Caki2 (cell line): Measurements from ENCODE around the gene NR6A1. TPM values are rescaled to one million over a fixed set of nuclear protein-coding genes. Genes with fewer than 3 reads are reported as not detected.

Experiments used
- DNase-seq: peaks from one replicate; pipeline ENCODE4 v3.0.0-alpha.2; 2015; ENCODE audit warnings: low read depth
- in situ Hi-C: cut with HindIII; loops from 2 replicates; pipeline ENCODE4 v1.10.0; 2016; ENCODE audit warnings: low sequenced_read_pairs, low pct_unique_long_range_greater_than_20kb, mixed read lengths
- total RNA-seq: library from RNA; depleted of rRNA; stranded (reverse); fragments of >200 nt; shearing (Covaris generic); gene quantifications from 2 replicates; pipeline ENCODE4 v1.2.3, GENCODE V29; 2014; ENCODE audit warnings: low replicate concordance; rRNA removed

Gene NR6A1
- total RNA-seq, 1 experiment from 2014 or later = 1.3 TPM

DNA sequence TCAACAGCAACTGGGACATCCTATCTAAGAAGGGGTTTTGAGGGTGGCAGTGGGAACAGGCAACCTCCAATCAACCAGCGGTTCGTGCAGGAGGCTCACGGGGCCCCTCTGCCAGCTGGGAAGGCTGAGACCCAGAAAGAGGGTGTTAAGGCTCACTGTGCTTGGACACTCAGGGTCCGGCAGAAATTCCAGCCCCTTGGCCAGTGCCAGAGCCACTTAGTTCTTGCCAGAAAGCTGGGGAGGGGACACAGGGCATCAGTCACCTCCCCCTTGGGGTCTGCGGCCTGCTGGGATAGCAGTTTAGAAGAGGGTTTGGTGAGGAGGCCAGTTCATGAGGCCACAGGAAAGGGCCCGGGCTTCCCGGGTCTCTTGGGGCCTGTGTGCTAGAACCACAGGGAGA lies 300.4 kb downstream of the NR6A1 start:
- in situ Hi-C loops = no loop called here

GRCh38 chr9:124470306-124470705 lies 300.8 kb downstream of the NR6A1 start:
- DNase-seq = no peak
- in situ Hi-C loops = no loop called here

More for the DNA sequence above, 300.4 kb downstream of the NR6A1 start:
- no peak for DNase-seq

GRCh38 chr9:124469011-124469832 lies 301.9 kb downstream of the NR6A1 start:
- in situ Hi-C loops = no loop called here
- no peak for DNase-seq

DNA sequence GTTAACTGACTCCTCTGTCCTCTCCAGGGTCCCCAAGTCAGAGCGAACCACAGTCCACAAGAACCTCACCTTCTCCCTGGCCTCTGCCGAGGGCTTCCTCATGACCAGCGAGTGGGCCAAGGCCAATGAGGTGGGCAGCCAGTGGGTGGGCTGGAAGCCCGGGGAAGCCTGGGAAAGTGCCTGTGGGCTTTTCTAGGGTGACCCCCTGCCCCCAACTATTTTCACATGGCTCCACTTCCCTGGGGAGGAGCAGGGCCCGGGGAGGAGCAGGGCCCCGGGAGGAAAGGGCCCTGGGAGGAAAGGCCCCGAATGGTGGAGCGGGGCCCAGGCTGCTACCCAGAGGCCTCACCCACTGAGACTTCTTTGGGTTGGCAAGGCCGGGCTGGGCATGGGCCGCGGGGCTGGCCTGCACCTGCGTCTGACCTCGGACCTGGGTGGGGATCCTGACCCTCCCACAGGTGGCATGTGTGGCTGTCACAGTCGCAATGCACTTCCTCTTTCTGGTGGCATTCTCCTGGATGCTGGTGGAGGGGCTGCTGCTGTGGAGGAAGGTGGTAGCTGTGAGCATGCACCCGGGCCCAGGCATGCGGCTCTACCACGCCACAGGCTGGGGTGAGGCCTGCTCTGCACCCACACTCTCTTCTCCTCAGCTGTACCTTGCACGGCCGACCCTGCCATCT lies 302.9 kb downstream of the NR6A1 start:
- DNase-seq = no peak
- in situ Hi-C loops = no loop called here

- in situ Hi-C loops = no loop called here
- DNase-seq = no peak
Observed at GRCh38 chr9:124467410-124468060, 303.6 kb downstream of the NR6A1 start.

Other genes with a start within 250 kb of the NR6A1 start
- gene OLFML2A, start 5.8 kb upstream of the NR6A1 start, total RNA-seq = 4.3 and 14.9 TPM in 2 replicates
- not detected in 2 replicates for gene WDR38, start 82.1 kb upstream of the NR6A1 start, total RNA-seq
- gene RPL35, start 90.6 kb upstream of the NR6A1 start, total RNA-seq = 1,626 and 1,845 TPM in 2 replicates
- 25.7 and 37.3 TPM in 2 replicates for gene ARPC5L, start 90.8 kb upstream of the NR6A1 start, total RNA-seq
- gene GOLGA1, start 169.8 kb upstream of the NR6A1 start, total RNA-seq = 10.3 and 14.1 TPM in 2 replicates